ENCODE results near the gene PDE6A. TPM values are rescaled to one million over a fixed set of nuclear protein-coding genes. Genes with fewer than 3 reads are reported as not detected.

The PDE6A gene
- total RNA-seq, 1 donor from 2014 or later = 0.14 TPM

- Histone ChIP-seq H3K9me3 (ENCODE audit: insufficient read depth, low read depth, low read length) (no peaks in the 10 kb centered on the region), H3K79me2 (ENCODE audit: insufficient read depth, low read length) (no peaks in the 10 kb centered on the region), H3K4me1 (ENCODE audit: insufficient read depth, low read length) (no peaks in the 10 kb centered on the region), H3K9ac (ENCODE audit: low read length) (no peak overlapping the region), H3K4me2 (ENCODE audit: low read length) (no peak overlapping the region), H3K36me3 (ENCODE audit: insufficient read depth, low read length) (no peaks in the 10 kb centered on the region), H3K27me3 (ENCODE audit: insufficient read depth, low read length) (no peaks in the 10 kb centered on the region), H4K20me1 (ENCODE audit: insufficient read depth, low read length) (no peaks in the 10 kb centered on the region), H2AFZ (ENCODE audit: low read depth, low read length) (no peak overlapping the region), H3K4me3 (ENCODE audit: insufficient read depth, low read depth, low read length) (no peak overlapping the region), H3K27ac (ENCODE audit: low read depth, low read length) (no peak overlapping the region)
- DNase-seq (ENCODE audit: low read depth) = no peak
- Mint-ChIP-seq H3K4me1 (ENCODE audit: low read depth, unreplicated experiment) (peaks cover 6% of the 10 kb centered on the region), H3K27me3 (ENCODE audit: low read depth, unreplicated experiment) (peaks cover 3% of the 10 kb centered on the region), H3K27ac (ENCODE audit: unreplicated experiment) (no peak overlapping the region), H3K9me3 (ENCODE audit: unreplicated experiment) (no peaks in the 10 kb centered on the region), H3K4me3 (ENCODE audit: unreplicated experiment) (no peak overlapping the region), H3K36me3 (ENCODE audit: low read depth, unreplicated experiment) (peaks cover 13% of the 10 kb centered on the region)
- TF ChIP-seq CTCF (IDR thresholded peaks at IDR 0.05; ENCODE audit: insufficient read depth, low read depth, low read length) (no peak), EZH2 (IDR thresholded peaks at IDR 0.05; ENCODE audit: insufficient read depth, low read length) (no peak)
- FAIRE-seq = no peak
Observed at GRCh38 chr5:149822301-149822700, 122.3 kb downstream of the PDE6A start.

DNA sequence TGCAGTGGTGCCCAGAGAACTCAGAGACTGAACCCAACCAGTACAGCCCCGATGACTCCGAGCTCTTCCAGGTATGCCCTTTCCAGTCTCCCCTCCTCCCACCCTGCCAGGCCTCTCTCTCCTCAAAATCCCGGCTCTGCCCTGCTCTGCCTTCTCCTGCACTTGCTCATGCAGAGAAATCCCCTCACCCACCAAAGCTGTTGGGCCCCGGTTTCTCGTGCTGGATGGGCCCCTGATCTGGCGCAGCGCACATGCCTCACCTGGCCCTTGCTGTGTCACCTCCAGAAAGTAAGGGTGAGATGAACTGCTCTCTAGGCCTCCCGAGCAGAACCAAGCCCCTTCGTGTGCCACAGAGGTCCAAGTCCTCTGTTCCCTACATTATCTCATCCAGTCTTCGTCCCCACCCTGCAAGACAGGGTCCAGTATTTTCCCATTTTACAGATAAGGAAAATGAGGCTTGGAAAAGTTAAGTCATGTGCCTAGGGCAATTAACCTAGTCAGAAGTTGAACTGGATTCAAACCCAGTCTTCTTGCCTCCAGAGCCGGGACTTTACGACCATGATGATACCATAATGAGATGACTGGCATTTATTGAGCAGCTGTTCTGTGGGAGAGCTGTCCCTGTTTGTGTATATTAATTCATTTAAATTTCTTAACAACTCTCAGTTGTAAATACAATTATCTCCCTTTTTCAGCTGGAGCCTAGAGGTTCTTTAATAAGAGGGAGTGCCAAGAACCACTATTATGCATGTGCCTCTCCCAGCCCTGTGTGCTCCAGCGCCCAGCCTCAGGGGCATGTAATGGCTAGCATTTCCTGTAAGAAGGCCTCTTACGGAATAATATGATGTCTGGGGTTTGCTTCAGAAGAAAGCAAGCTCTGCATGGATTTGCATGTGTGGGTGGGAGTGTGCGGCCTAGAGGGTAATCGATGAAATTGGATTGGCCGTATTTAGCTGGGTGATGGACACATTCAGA, 123.8 kb downstream of the PDE6A start:
- DNase-seq (ENCODE audit: low read depth) = no peak
- no peaks in the 10 kb centered on the region for H3K9me3 Mint-ChIP-seq (ENCODE audit: unreplicated experiment)
- H3K4me3 Mint-ChIP-seq (ENCODE audit: unreplicated experiment) = no peak overlapping the region
- no peak for FAIRE-seq
- H3K27ac ChIP-seq (ENCODE audit: low read depth, low read length) = no peak overlapping the region
- peaks cover 19% of the 10 kb centered on the region for H3K36me3 Mint-ChIP-seq (ENCODE audit: low read depth, unreplicated experiment)
- H3K27me3 Mint-ChIP-seq (ENCODE audit: low read depth, unreplicated experiment) = no peaks in the 10 kb centered on the region
- no peak for TF ChIP-seq CTCF (IDR thresholded peaks at IDR 0.05; ENCODE audit: insufficient read depth, low read depth, low read length)
- no peak for TF ChIP-seq EZH2 (IDR thresholded peaks at IDR 0.05; ENCODE audit: insufficient read depth, low read length)
- H3K4me1 ChIP-seq (ENCODE audit: insufficient read depth, low read length) = no peaks in the 10 kb centered on the region
- no peak overlapping the region for H3K9ac ChIP-seq (ENCODE audit: low read length)
- peak overlapping the region; percentile 12 for H3K27ac Mint-ChIP-seq (ENCODE audit: unreplicated experiment)
- H3K36me3 ChIP-seq (ENCODE audit: insufficient read depth, low read length) = no peaks in the 10 kb centered on the region
- H3K4me2 ChIP-seq (ENCODE audit: low read length) = no peak overlapping the region
- H3K4me1 Mint-ChIP-seq (ENCODE audit: low read depth, unreplicated experiment) = peaks cover 6% of the 10 kb centered on the region
- H3K4me3 ChIP-seq (ENCODE audit: insufficient read depth, low read depth, low read length) = no peak overlapping the region
- H4K20me1 ChIP-seq (ENCODE audit: insufficient read depth, low read length) = no peaks in the 10 kb centered on the region
- H2AFZ ChIP-seq (ENCODE audit: low read depth, low read length) = no peak overlapping the region
- no peaks in the 10 kb centered on the region for H3K27me3 ChIP-seq (ENCODE audit: insufficient read depth, low read length)
- no peaks in the 10 kb centered on the region for H3K79me2 ChIP-seq (ENCODE audit: insufficient read depth, low read length)
- no peaks in the 10 kb centered on the region for H3K9me3 ChIP-seq (ENCODE audit: insufficient read depth, low read depth, low read length)

GRCh38 chr5:149820012-149820411, 124.6 kb downstream of the PDE6A start:
- no peak for FAIRE-seq
- Mint-ChIP-seq H3K27me3 (ENCODE audit: low read depth, unreplicated experiment) (no peaks in the 10 kb centered on the region), H3K9me3 (ENCODE audit: unreplicated experiment) (no peaks in the 10 kb centered on the region), H3K27ac (ENCODE audit: unreplicated experiment) (no peak overlapping the region), H3K4me3 (ENCODE audit: unreplicated experiment) (no peak overlapping the region), H3K4me1 (ENCODE audit: low read depth, unreplicated experiment) (peaks cover 6% of the 10 kb centered on the region), H3K36me3 (ENCODE audit: low read depth, unreplicated experiment) (peaks cover 19% of the 10 kb centered on the region)
- Histone ChIP-seq H3K79me2 (ENCODE audit: insufficient read depth, low read length) (no peaks in the 10 kb centered on the region), H2AFZ (ENCODE audit: low read depth, low read length) (no peak overlapping the region), H3K27me3 (ENCODE audit: insufficient read depth, low read length) (no peaks in the 10 kb centered on the region), H3K4me2 (ENCODE audit: low read length) (no peak overlapping the region), H4K20me1 (ENCODE audit: insufficient read depth, low read length) (no peaks in the 10 kb centered on the region), H3K9me3 (ENCODE audit: insufficient read depth, low read depth, low read length) (no peaks in the 10 kb centered on the region), H3K27ac (ENCODE audit: low read depth, low read length) (no peak overlapping the region), H3K9ac (ENCODE audit: low read length) (no peak overlapping the region), H3K4me3 (ENCODE audit: insufficient read depth, low read depth, low read length) (no peak overlapping the region), H3K36me3 (ENCODE audit: insufficient read depth, low read length) (no peaks in the 10 kb centered on the region), H3K4me1 (ENCODE audit: insufficient read depth, low read length) (no peaks in the 10 kb centered on the region)
- TF ChIP-seq CTCF (IDR thresholded peaks at IDR 0.05; ENCODE audit: insufficient read depth, low read depth, low read length) (no peak), EZH2 (IDR thresholded peaks at IDR 0.05; ENCODE audit: insufficient read depth, low read length) (no peak)
- no peak for DNase-seq (ENCODE audit: low read depth)
